ENCODE data around the gene EIF1B. TPM values are rescaled to one million over a fixed set of nuclear protein-coding genes. Genes with fewer than 3 reads are reported as not detected.
"Not testable (repeated sequence)": the region's sequence is repeated elsewhere in the genome, so short reads cannot be mapped to it uniquely, and the experiment has no call there.

Gene EIF1B
- total RNA-seq, result 55.4 TPM

- peak; percentile 97 for DNase-seq
Observed at GRCh38 chr3:40309418-40309924, at the start of gene EIF1B. EIF1B (plus strand) TSS chr3:40309707; CDS start chr3:40309942, 235 bp downstream.

- DNase-seq, result no peak
Observed at GRCh38 chr3:40262331-40262730, 47.2 kb upstream of the EIF1B start.

- DNase-seq, result no peak
Observed at GRCh38 chr3:40264451-40264850, 45.1 kb upstream of the EIF1B start.

GRCh38 chr3:40265181-40265580 lies 44.3 kb upstream of the EIF1B start:
- no peak for DNase-seq

- no peak for DNase-seq
Observed at GRCh38 chr3:40267937-40268724, 41.4 kb upstream of the EIF1B start.

- DNase-seq, result no peak
Observed at GRCh38 chr3:40268802-40269524, 40.5 kb upstream of the EIF1B start.

- no peak for DNase-seq
Observed at GRCh38 chr3:40278791-40279190, 30.7 kb upstream of the EIF1B start.

GRCh38 chr3:40281995-40282394 lies 27.5 kb upstream of the EIF1B start:
- DNase-seq, result no peak

GRCh38 chr3:40283057-40283456 lies 26.4 kb upstream of the EIF1B start:
- not testable (repeated sequence) for DNase-seq

GRCh38 chr3:40287248-40287647 lies 22.3 kb upstream of the EIF1B start:
- no peak for DNase-seq

- DNase-seq, result no peak
Observed at GRCh38 chr3:40290396-40290795, 19.1 kb upstream of the EIF1B start.

- no peak for DNase-seq
Observed at GRCh38 chr3:40291471-40291870, 18.0 kb upstream of the EIF1B start.

GRCh38 chr3:40292637-40293349 lies 16.7 kb upstream of the EIF1B start:
- no peak for DNase-seq

- DNase-seq, result no peak
Observed at GRCh38 chr3:40294434-40294833, 15.1 kb upstream of the EIF1B start.

- DNase-seq, result no peak
Observed at GRCh38 chr3:40298075-40298474, 11.4 kb upstream of the EIF1B start.

- no peak for DNase-seq
Observed at GRCh38 chr3:40299130-40299720, 10.3 kb upstream of the EIF1B start.

GRCh38 chr3:40299721-40300335 lies 9.7 kb upstream of the EIF1B start:
- no peak for DNase-seq

- no peak for DNase-seq
Observed at GRCh38 chr3:40302784-40303183, 6.7 kb upstream of the EIF1B start.

- no peak for DNase-seq
Observed at GRCh38 chr3:40304352-40304751, 5.2 kb upstream of the EIF1B start.

GRCh38 chr3:40306336-40306735 lies 3.2 kb upstream of the EIF1B start:
- no peak for DNase-seq

- no peak for DNase-seq
Observed at GRCh38 chr3:40307176-40307575, 2.3 kb upstream of the EIF1B start.

All from occipital lobe (tissue), 2 donors.